ENCODE data around the gene CFAP74.

CFAP74 gene

DNA sequence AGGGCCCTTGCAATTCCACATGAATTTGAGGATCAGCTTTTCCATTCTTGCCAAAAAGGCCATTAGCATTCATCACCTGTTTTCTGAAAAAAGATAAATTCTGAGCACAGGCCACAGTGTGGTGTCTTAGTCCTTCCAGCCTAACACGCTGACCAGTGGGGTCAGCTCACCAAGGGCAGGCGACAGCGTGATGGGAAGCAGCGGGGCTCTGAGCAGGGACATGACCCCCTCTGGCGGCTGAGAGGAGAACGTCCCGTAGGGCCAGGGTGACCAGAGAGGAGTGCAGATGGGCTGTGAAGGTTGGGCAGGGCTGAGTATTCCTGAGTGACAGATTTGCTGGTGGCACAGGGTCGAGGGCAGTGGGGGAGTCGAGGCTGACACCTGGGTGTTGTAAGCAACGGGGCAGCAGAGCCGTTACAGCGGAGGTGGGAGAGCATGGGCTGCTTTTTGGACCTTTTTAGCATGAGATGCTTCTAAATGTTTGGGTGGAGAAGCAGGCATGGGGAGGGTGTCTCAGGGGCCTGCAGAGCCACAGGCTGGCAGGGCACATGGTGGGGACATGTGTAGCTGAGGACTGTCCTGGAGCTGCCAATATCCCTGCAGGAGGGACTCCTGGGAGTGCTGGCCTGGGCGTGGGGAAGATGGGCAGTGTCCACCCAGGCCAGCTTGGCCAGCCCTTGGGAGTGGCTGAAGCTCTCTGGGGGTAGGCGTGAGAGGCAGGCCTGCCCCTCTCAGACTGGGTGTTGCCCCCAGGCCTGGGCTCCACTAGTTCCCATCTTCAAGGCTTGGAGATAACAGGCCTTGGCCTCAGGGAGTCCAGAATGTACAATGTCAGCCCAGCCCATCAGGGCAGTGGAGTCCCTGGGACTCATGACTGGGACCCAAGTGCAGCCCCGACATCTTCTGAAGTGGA is 97.1 kb downstream of the CFAP74 start:
- Histone ChIP-seq H3K4me1 (no peaks in the 10 kb centered on the region), H3K9me3 (ENCODE audit: control insufficient read depth, low read length) (no peaks in the 10 kb centered on the region), H3K9ac (no peak overlapping the region), H2AFZ (peak overlapping the region; percentile 34), H3K27me3 (ENCODE audit: control insufficient read depth, insufficient read depth, low read length) (no peaks in the 10 kb centered on the region), H3K27ac (peak overlapping the region; percentile 32), H3K4me3 (ENCODE audit: low read depth, low read length) (no peak overlapping the region), H3K4me2 (ENCODE audit: low read length) (no peak overlapping the region), H3K36me3 (ENCODE audit: control insufficient read depth, insufficient read depth, low read length) (no peaks in the 10 kb centered on the region), H3K79me2 (no peaks in the 10 kb centered on the region)
- TF ChIP-seq, protein P1, sequence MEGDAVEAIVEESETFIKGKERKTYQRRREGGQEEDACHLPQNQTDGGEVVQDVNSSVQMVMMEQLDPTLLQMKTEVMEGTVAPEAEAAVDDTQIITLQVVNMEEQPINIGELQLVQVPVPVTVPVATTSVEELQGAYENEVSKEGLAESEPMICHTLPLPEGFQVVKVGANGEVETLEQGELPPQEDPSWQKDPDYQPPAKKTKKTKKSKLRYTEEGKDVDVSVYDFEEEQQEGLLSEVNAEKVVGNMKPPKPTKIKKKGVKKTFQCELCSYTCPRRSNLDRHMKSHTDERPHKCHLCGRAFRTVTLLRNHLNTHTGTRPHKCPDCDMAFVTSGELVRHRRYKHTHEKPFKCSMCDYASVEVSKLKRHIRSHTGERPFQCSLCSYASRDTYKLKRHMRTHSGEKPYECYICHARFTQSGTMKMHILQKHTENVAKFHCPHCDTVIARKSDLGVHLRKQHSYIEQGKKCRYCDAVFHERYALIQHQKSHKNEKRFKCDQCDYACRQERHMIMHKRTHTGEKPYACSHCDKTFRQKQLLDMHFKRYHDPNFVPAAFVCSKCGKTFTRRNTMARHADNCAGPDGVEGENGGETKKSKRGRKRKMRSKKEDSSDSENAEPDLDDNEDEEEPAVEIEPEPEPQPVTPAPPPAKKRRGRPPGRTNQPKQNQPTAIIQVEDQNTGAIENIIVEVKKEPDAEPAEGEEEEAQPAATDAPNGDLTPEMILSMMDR (IDR thresholded peaks at IDR 0.05), result peak; percentile 83

DNA sequence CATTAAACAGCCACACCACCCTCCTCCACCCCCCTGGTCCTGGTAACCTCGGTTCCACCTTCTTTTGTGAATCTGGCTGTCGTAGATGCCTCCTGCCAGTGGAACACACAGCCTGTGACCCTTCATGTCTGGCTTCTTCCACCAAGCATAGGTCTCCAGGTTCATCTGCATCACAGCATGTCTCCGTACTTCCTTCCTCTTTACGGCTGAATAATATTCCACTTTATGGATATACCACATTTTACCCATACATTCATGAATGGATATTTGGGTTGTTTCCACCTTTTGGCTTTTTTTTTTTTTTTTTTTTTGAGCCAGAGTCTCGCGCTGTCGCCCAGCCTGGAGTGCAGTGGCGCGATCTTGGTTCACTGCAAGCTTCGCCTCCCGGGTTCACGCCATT is 100.4 kb downstream of the CFAP74 start:
- Histone ChIP-seq H3K4me1 (no peaks in the 10 kb centered on the region), H3K36me3 (ENCODE audit: control insufficient read depth, insufficient read depth, low read length) (no peaks in the 10 kb centered on the region), H3K27ac (no peak overlapping the region), H2AFZ (no peak overlapping the region), H3K79me2 (no peaks in the 10 kb centered on the region), H3K4me2 (ENCODE audit: low read length) (no peak overlapping the region), H3K27me3 (ENCODE audit: control insufficient read depth, insufficient read depth, low read length) (no peaks in the 10 kb centered on the region), H3K9ac (no peak overlapping the region), H3K4me3 (ENCODE audit: low read depth, low read length) (no peak overlapping the region), H3K9me3 (ENCODE audit: control insufficient read depth, low read length) (no peaks in the 10 kb centered on the region)
- TF ChIP-seq, protein P1 (IDR thresholded peaks at IDR 0.05), result no peak

DNA sequence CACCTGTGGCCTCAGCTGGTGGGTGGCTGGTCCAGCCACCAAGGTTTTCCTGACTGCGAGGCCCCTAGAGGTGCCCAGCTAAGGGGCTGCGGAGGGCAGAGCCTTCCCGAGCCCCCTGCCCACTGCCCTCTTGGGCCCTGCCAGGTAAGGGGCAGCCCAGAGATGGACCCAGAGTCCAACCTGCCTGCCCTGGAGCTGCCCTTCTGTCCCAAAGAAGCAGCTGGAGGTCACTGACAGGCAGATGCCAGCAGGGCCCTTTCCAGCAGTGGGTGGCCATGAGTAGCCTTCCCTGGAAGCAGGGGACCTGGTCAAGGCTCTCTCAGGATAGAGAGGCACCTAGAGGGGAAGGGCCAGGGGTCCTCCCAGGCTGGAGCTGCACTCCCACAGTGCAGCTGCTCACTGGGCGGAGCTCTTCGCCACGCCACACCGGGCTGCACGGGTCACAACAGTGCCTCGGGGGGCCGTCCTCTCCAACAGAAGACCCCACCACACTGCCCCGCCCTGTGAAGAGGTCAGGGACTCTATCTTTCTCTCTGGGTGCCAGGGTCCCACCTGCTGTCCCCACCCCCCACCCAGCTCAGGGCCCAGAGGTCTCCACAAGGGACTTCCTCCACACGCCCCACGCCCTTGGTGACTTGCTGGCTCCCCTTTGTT is 101.8 kb downstream of the CFAP74 start:
- H3K27me3 ChIP-seq (ENCODE audit: control insufficient read depth, insufficient read depth, low read length), result no peaks in the 10 kb centered on the region
- no peak overlapping the region for H2AFZ ChIP-seq
- H3K4me3 ChIP-seq (ENCODE audit: low read depth, low read length), result no peak overlapping the region
- H3K9me3 ChIP-seq (ENCODE audit: control insufficient read depth, low read length), result no peaks in the 10 kb centered on the region
- no peaks in the 10 kb centered on the region for H3K36me3 ChIP-seq (ENCODE audit: control insufficient read depth, insufficient read depth, low read length)
- no peak overlapping the region for H3K4me2 ChIP-seq (ENCODE audit: low read length)
- no peak overlapping the region for H3K27ac ChIP-seq
- no peaks in the 10 kb centered on the region for H3K79me2 ChIP-seq
- TF ChIP-seq, protein P1 (IDR thresholded peaks at IDR 0.05), result no peak
- H3K9ac ChIP-seq, result no peak overlapping the region
- H3K4me1 ChIP-seq, result no peaks in the 10 kb centered on the region

DNA sequence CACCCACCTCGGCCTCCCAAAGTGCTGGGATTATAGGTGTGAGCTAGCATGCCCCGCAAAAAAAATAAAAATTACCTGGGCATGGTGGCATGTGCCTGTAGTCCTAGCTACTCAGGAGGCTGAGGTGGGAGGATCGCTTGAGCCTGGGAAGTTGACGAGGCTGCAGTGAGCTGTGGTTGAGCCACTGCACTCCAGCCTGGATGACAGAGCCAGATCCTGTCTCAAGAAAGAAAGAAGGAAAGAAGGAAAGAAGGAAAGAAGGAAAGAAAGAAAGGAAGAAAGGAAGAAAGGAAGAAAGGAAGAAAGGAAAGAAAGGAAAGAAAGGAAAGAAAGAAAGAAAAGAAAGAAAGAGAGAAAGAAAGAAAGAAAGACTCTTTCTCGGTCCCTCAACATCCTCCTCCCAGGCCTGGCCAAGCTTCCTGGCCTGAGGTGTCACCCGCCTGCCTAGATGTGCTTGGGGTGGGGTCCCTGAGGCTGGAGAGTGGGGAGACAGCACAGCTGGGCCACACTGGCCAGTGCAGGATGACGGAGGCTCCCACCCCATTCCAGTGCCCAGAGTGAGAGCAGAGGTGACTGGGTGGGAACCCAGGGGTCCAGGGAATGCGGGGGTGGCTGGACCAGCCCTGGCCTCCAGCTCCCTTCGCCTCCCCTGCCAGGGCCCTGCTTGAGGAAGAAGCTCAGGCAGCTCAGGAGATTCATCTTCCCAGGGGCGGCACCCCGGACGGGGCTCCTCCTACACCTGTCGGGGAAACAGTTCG is 102.5 kb downstream of the CFAP74 start:
- no peaks in the 10 kb centered on the region for H3K36me3 ChIP-seq (ENCODE audit: control insufficient read depth, insufficient read depth, low read length)
- no peaks in the 10 kb centered on the region for H3K9me3 ChIP-seq (ENCODE audit: control insufficient read depth, low read length)
- H3K4me2 ChIP-seq (ENCODE audit: low read length), result no peak overlapping the region
- H3K4me1 ChIP-seq, result no peaks in the 10 kb centered on the region
- H3K4me3 ChIP-seq (ENCODE audit: low read depth, low read length), result no peak overlapping the region
- H2AFZ ChIP-seq, result no peak overlapping the region
- H3K27ac ChIP-seq, result no peak overlapping the region
- H3K9ac ChIP-seq, result no peak overlapping the region
- no peaks in the 10 kb centered on the region for H3K27me3 ChIP-seq (ENCODE audit: control insufficient read depth, insufficient read depth, low read length)
- TF ChIP-seq, protein P1 (IDR thresholded peaks at IDR 0.05), result no peak
- no peaks in the 10 kb centered on the region for H3K79me2 ChIP-seq

All from parathyroid adenoma (tissue), 2 donors.